Ramos (cell line): Measurements from ENCODE around the gene NHLRC1.
"Not testable (repeated sequence)": the region's sequence is repeated elsewhere in the genome, so short reads cannot be mapped to it uniquely, and the experiment has no call there.

Experiments used
- in situ Hi-C: fragments of 300-500 bp; cut with MboI; formaldehyde crosslinking; loops from one replicate; pipeline ENCODE4 v1.14.3; 2022; ENCODE audit warnings: low sequenced_read_pairs; ENCODE audit not compliant: unreplicated experiment

The NHLRC1 gene

DNA sequence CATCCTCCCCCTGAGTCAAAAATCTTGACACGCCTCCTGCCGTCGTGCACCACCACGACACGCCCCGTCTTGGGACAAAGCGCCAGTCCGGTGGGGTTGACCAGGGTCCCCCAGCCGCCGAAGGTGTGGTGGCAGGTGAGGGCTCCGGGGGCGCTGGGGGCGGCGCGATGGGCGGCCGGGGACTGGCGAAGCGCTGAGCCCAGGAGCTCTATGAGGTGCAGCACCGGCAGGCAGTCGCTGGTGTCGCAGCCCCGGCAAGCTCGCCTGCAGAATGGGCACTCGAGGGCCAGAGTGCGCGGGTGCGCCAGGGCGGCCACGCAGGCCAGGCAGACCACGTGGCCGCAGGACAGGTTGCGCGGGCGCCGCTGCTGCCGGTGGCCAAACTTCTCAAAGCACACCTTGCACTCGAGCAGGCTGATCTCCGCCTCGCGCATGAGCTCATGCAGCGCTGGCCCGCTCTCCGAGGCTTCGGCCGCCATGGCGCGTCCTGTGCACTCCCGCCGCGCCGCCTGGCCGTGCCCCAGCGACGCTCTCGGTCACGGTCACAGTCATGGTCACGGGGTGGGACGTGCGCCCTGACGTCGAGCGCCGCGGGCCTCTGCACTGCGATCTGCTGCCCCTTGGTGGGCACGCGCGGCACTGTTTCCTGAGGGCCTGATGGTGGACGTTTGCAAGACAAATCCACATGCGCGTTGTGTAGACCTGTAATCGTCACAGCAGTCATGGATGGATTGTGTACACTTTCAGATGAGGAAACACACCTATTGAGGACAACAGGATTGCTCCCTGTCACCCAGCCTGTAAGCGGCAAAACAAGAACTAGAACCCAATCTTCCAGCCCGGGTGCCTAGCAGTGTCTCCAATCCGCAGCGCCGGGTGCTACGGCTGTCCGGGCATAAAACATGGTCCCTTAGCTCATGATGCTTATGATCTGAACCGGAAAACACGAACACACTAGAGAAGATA, at the start of gene NHLRC1:
TSS of gene NHLRC1 (minus strand) at position 550 of the 966 bp plus-strand sequence. CDS start at position 479, 71 bp downstream.
- in situ Hi-C loops: no loop called here

DNA sequence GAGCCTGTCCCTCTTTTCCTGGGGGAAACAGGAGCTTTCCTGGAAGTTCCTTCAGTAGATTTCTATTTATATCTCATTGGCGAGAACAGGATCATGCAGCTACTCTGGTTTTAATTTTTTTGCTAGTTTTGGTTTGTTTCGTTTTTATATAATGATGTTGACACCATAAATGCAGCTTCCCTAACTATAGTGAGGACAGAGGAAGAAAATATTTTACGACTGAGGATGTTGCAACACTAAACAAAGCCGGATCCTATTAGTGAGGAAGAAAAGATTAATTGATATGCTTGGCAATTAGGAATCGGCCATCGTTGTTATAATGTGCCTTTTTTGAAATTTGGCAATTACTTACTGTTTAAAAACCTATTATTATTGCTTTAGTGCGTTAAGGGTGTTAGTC, 49.4 kb upstream of the NHLRC1 start:
- in situ Hi-C loops: no loop called here

DNA sequence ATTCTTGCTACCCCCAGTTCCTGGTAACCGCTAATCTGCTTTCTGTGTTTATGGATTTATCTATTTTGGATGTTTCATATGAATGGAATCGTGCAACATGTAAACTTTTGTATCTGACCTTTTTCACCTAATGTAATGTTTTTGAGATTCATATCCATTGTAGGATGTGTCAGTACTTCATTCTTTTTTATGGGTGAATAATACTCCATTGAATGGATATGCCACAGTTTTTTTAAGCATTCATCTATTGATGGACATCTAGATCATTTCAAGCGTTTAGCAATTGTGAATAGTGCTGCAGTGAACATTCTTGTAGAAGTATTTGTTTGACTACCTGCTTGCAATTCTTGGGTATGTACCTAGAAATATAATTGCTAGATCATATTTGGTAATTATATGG, 45.8 kb upstream of the NHLRC1 start:
- in situ Hi-C loops: no loop called here

DNA sequence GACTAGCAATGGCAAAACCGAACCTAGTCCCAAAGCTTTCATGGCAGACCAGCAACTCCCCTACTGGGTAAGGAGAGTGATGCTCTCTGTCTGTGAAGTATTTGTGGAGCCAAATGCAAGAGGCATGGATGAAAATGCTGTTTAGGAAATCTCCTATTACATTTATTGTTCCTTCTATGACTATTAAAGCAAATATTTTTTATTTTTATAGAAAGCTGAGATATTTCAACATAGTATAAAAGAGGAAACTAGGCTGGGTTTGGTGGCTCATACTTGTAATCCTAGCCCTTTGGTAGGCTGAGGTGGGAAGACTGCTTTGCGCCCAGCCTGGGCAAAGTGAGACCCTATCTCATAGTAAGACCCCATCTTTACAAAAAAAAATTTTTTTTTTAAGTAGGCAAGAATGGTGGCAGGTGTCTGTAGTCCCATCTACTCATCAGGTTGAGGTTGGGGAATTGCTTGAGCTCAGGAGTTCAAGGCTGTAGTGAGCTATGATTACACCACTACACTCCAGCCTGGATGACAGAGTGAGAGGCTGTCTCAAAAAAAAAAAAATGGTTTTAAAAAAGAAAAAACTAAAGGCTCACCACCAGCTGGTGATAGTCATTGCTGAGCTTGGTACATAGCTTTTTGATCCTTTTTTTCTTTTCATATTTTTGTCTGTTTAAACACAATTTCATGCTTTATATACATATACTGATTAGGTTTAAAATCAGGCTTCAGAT, 44.0 kb upstream of the NHLRC1 start:
- in situ Hi-C loops: no loop called here

DNA sequence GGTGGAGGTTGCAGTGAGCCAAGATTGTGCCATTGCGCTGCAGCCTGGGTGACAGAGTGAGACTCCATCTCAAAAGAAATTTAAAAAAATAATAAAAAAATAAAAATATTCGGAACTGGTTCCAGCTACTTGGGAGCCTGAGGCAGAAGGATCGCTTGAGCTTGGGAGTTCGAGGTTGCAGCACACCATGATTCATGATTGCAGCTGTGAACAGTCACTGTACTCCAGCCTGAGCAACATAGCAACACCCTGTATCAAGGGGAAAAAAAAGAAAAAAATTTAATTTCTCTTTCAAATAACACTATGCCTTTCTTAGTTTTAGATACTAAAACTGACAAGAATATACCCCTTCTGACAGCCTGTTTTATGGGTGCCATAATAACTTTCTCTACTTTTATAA, 43.3 kb upstream of the NHLRC1 start:
- in situ Hi-C loops: no loop called here

DNA sequence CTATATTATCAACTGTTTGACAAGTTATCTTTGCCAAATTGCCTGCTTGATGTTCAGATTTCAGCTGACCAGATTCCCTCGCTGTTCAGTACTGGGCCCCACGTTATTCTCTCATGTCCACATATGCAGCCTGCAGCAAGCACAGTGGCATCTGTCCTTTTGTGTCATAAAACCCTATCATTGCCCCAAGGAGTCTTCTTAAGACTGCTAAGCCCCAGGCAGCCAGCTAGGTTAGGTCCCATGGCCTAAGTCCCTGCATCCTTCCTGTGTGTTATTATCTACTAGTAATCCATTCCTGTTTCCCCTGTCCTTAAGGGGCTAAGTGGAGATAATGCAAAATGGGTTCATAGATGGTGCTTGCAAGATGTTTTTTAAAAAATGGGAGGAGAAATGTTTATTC, 39.9 kb upstream of the NHLRC1 start:
- in situ Hi-C loops: no loop called here

DNA sequence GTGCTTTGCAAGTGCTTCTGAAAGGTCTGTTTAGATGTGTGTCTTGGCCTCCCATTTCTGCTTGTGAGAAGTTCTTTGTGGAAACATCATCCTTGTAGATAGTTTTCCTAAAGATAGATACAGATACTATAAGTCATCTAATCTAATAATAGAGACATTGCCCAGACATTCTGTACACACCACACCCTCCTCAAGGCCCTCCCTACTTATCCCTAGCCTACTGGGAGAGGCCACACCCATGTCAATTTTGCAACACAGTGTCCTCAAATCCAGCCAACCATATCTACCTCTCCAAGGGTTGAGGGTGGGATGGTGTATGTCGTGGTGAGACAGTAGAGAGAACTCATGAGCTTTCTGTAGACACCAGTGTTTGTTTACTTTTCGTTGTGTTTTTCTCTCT, 39.0 kb upstream of the NHLRC1 start:
- in situ Hi-C loops: no loop called here

DNA sequence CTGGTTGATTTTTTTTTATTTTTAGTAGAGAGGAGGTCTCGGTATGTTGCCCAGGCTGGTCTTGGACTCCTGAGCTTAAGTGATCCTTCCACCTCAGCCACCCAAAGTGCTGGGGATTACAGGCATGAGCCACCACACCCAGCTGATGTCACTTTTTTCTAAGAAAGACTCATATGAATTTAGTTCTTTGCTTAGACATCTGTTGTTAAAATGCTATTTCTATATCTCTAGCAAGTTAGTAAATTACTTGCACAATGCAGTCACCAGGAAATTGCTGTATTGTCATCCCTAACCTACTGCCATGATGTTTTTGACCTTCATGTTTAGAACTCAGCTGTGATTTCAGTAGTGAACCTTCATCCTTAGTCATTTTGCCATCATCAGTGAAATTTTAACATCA, 38.4 kb upstream of the NHLRC1 start:
- in situ Hi-C loops: no loop called here

DNA sequence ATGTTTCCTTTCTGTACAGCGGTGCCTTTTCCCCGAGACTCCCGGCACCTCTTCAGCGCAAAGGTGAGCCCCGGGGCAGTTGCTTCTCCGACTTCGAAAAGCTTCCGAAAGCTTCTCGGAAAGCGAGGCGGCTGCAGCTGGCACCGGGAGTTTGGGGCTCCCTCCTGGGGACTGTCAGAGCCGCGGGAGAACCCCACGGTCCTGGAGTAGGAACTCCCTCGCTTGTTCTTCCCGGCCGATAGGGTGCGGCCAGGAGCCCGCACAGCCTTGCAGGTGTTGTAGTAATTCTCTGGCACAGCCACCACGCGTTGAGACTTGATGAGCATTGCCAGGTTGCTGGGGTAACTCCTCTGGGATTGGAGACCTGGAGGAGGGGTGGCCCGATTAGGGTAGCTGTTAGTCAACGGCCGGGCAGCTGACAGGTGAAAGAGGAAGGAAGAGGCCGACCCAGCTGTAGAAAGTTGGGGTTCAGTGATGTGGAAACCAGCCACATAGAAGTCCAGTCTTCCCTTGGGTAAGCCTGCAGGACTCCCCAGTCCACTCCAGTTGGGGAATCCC, 33.5 kb upstream of the NHLRC1 start:
- in situ Hi-C loops: no loop called here

DNA sequence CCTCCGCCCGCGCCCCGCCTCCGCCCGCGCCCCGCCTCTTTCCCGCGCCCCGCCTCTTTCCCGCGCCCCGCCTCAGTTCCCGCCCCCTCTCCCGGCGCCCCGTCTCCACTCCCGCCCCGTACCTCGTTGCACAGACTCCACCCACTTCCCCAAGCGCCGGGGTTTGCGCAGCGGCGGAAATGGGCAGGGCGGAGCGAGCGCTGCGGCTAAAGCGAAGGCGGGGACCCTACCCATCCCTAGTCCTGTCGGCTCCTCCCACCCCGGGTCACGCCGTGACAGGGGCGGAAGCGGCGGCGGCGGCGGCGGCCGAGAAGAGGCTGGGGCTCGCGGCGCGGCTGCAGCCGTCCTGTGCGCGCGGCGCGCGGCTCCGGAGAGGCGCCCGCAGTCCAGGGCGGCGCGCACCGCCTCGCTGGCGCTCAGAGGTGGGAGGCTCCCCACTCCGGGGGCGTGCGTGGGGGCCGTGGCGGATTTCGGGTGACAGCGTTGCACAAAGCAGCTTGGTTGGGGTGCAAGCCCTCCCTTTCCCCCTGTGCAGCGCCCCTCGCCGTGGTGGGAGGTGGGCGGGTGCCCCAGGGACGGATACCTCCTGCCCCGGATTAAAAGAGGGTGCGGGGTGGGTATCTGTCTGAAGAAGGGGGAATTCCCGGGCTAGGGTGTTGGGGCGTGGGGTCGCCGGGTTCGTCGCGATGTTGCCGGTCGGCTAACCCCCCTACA, 32.8 kb upstream of the NHLRC1 start, which contains the start of gene KDM1B:
TSS of gene KDM1B (plus strand) at position 273 of the 714 bp plus-strand sequence. CDS start 4,474 bp downstream, outside the sequence.
- in situ Hi-C loops: no loop called here

DNA sequence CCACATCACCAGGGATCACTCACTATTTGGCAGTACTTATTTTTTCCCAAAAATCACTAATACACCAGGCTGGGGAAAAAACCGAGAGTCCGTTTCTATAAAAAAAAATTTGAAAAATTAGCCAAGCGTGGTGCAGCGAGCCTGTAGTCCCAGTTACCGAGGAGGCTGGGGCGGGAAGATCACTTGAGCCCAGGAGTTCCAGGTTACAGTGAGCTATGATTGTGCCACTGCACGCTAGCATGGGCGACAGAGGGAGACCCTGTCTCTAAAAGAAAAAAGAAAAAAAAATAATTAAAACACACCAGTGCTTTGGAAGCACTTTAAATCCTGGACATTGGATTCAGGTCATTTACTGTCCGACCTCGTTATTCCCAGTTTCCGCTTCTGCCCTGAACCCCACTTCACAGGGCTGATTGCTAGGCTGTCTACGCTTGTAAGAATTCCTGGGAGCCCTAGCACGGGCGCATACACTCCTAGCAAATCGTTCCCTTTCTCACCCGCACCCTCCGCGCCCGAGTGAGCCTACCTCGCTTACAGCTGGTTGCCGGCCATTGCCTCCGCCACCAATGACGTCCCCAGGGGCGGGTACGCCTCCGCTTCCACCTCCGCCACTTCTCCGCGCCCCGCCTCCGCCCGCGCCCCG, 32.2 kb upstream of the NHLRC1 start, which contains the start of gene TPMT:
TSS of gene TPMT (minus strand) at position 571 of the 643 bp plus-strand sequence. CDS start 5,950 bp downstream, outside the sequence.
- in situ Hi-C loops: no loop called here

DNA sequence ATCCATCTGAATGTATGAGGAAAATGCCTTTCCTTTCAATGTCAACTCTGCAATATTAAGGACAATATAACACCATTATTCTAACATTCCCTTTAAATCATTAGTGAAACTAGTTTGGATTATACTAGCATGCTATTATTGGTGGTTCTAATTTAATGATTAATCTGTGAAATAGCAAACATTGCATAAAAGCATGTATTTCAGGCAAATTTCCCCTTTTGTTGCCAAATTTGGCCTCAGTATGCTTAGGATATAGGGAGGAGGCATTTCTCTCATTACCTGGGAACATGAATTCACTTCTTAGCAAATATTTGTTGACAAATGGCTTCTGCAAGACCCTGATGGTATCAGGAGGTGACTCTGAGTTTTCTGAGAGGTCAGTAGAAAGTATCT, 30.8 kb upstream of the NHLRC1 start:
- in situ Hi-C loops: no loop called here

DNA sequence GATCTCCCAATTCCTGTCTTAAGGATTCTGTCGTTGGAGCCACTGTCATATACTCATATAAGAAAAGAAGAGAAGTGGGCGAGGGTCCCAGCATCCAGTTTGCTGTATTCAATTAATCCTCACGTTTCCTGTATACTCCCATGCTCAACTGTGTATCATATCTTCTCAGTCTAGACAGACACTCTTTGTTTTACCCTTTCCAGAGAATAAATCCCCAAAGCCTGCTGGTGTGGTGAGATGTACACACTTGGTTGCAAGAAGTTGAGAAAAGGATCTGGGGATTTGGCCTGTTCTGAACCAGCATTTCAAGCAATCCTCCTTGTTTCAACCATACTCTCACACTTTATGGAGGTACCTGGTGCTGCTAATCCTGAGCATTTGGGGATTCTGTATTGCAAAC, 29.3 kb upstream of the NHLRC1 start:
- in situ Hi-C loops: no loop called here

DNA sequence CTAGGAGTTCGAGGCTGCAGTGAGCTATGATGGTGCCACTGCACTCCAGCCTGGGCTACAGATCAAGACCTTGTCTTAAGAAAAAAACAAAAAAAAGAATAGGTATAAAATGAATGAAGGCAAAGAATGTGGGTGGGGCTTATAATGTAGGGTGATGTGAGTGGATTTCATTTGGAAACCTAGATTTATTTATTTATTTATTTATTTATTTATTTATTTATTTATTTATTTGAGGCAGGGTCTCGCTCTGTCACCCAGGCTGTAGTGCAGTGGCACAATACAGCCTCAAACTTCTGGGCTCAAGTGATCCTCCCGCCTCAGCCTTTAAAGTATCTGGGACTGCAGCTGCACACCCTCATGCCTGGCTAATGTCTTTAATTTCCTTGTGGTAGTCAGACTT, 28.9 kb upstream of the NHLRC1 start:
- in situ Hi-C loops: not testable (repeated sequence)

DNA sequence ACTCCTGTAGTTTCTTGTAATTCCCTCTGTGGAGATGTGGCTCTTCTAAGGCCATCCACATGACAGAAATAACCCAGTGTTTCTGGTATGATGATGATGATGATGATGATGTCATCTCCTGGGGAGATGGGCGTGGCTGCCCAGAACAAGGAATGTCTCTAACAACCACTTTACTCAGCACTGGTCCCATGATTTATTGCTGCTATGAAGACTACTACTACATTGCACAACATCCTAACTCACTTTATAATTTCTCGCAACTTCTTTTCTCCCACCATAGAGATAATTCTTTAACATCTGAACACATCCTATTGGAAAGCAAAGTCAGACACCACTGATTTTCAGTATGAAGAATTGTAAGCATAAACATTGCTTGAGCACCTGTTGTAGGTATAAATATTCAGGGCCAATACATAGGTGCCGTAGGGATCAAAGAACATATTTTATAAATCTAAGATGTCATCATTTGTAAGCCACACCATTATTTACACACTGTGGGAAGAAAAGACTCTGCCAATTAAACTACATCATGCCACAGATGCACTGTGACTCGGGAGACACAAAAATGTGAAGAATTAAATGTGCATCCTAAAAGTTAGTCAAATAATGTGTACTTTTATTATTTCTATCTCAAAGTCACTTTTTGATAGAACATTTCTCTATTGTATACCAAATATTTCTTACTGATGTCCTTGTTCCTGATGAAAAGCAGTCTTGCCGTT, 26.0 kb upstream of the NHLRC1 start:
- in situ Hi-C loops: no loop called here

DNA sequence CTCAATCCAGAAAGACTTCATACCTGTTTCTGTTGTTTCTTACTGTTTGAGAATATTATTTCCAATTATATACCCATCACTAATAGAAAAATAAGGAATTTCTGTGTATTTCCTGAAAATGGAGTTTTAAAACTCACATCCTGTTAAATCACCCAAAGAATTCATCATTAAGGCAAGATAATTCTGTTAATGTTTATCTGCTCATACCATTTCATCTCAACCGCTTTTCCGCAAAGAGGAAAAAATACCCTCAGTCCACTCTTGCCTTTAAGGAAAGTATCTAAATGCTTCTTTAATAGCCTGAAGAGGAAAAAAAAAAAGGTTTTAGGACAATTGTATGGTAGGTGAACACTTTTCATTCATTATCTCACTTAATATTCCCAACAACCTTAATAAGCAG, 25.1 kb upstream of the NHLRC1 start:
- in situ Hi-C loops: no loop called here

DNA sequence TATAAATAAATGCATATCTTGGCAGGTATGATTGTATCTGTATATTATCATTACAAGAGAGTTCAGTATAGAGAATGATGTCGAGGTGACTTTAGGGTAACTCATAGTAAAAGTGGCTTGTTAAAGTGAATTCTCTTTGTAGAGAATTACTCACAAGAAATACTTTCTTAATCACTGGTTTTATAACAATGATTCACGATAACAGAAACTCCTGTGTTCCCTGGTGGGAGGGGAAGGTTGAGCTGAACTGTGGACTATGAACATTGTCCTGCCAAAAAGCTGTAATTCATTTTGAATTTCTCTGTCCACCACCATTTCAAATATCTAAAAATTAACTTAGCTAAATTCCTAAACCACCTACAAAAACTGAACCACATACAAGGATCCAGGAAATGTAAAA, 24.7 kb upstream of the NHLRC1 start:
- in situ Hi-C loops: no loop called here

DNA sequence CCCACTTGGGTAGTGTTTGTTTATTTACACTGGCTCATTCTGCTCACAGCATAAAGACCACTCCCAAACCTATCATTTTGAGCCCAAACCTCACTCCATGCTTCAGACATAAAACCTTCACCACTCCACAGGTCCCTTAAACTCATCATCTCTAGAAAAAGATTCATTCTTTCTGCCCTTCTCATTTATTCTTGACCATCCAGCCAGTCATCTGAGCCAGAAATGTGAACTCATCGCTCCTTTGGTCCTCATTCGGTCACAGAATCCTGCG, 20.0 kb upstream of the NHLRC1 start:
- in situ Hi-C loops: no loop called here

DNA sequence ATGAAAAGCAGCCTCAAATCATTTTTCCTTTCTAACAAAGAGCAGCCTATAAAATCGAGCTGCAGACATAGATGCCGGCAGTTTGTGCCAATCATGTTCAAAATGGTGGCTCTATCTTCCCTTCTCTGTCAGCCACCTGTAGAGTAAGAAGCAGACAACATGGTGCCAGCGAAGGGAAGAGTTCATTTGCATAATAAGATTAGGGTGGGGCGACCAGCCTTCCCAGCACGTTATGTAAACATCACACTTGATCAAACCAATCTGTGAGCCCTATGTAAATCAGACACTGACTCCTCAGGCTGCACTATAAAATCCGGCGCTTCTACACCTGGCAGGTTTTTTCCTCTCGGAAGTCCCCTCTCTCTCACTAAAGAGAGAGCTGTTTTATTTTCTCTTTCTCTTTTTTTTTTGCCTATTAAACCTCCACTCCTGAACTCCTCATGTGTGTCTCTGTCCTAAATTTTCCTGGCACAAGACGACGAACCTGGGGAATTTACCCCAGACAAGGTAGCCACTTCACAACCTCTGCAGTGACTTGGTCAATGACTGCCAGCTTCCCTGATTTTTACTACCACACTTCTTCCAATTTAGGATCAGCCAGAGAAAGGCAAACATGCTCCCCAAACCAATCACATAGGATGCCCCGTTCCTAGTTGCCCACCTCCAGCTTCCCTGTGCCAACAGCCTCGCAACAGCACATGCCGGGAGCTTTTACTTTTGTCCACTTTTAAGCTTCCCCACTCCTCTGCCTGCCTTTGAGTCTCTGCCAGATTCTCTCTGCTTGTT, 19.5 kb upstream of the NHLRC1 start:
- in situ Hi-C loops: no loop called here
